DMS 273 (cell line): ENCODE results near the gene DDX21.
"Not testable (repeated sequence)": the region's sequence is repeated elsewhere in the genome, so short reads cannot be mapped to it uniquely, and the experiment has no call there.

Source experiments
- DNase-seq: peaks from one replicate; lab custom pipeline; 2025; ENCODE audit not compliant: unreplicated experiment; lab: John Stamatoyannopoulos, UW

The DDX21 gene

DNA sequence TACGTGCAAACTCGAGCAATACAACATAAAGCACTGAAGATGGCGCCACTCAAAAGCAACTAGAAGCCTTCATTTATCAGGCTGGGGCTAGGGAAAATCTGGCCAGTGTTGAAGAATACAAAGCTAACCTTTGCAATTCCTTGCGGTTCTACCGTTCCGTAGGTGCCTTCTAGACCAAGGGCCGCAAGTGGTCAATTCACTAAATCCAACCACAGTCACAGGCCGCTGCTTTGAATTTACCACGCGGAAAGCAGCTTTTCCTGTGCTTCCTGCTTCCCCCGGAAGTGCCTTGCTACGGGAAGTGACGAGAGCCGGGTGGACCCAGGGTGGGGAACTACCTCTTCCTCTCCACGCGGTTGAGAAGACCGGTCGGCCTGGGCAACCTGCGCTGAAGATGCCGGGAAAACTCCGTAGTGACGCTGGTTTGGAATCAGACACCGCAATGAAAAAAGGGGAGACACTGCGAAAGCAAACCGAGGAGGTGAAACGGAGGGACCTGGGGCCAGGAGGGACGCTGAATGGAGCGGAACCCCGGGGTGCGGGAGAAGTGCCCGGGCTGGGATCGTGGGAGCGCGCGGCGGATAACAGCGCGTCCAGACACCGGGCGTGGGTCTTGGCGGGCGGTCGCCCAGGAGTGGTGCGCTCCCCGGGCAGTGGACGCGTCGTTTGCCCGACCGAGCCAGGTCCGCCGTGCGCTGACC, at the start of gene DDX21:
Gene DDX21 (plus strand): TSS at position 339 of the 701 bp plus-strand sequence. CDS start 56 bp downstream, at position 395.
- peak; percentile 94 for DNase-seq

- no peak for DNase-seq
Observed at GRCh38 chr10:68924593-68924992, 31.4 kb upstream of the DDX21 start.

DNA sequence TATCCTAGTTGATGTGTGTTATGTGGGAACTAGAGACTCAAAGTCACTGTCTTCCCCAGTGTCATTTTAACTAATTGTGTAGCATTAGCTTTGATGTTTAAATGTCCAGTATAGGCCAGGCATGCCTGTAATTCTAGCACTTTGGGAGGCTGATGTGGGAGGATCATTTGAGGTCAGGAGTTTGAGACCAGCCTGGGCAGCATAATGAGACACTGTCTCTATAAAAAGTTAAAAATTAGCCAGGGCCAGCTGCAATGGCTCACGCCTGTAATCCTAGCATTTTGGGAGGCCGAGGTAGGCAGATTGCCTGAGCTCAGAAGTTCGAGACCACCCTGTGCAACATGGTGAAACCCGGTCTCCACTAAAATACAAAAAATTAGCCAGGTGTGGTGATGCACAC, 30.5 kb upstream of the DDX21 start:
- DNase-seq = no peak

DNA sequence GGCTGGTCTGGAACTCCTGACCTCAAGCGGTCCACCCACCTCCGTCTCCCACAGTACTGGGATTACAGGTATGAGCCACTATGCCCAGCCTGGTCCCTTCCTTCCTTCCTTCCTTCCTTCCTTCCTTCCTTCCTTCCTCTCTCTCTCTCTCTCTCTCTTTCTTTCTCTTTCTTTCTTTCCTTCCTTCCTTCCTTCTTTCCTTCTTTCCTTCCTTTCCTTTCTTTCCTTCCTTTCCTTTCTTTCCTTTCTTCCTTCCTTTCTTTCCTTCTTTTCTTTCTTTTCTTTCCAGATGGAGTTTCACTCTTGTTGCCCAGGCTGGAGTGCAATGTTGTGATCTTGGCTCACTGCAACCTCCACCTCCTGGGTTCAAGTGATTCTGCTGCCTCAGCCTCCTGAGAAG, 26.8 kb upstream of the DDX21 start:
- DNase-seq = not testable (repeated sequence)

DNA sequence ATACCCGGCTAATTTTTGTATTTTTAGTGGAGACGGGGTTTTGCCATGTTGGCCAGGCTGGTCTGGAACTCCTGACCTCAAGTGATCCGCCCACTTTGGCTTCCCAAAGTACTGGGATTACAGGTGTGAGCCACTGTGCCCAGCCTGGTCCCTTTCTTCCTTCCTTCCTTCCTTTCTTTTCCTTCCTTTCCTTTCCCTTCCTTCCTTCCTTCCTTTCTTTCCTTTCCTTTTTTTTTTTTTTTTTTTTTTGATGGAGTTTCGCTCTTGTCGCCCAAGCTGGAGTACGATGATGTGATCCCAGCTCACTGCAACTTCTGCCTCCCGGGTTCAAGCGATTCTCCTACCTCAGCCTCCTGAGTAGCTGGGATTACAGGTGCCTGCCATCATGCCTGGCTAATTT, 26.1 kb upstream of the DDX21 start:
- not testable (repeated sequence) for DNase-seq

- DNase-seq = not testable (repeated sequence)
Observed at GRCh38 chr10:68932860-68933259, 23.1 kb upstream of the DDX21 start.

DNA sequence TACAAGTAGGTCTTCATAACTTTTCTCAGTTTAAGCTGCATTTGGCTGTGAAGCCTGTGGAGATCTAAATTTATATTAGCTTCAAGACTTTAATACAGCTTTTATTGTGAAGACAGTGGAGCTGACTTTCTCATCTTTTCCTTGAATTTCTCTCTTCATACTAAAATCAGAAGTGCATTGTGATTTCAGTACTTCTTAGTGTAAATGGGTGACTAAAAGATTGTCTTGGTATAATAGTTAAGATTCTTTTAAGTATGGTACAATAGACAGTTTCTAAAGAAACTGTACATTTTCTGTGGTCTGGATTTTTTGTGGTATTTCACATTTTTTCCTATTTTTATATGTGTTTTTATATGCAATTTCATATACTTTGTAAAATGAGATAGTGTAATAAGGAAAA, 21.0 kb upstream of the DDX21 start:
- no peak for DNase-seq

- DNase-seq = peak; percentile 33
Observed at GRCh38 chr10:68938117-68938516, 17.9 kb upstream of the DDX21 start.

GRCh38 chr10:68938884-68939283, 17.1 kb upstream of the DDX21 start:
- DNase-seq = no peak

GRCh38 chr10:68940917-68941316, 15.1 kb upstream of the DDX21 start:
- DNase-seq = not testable (repeated sequence)

GRCh38 chr10:68950598-68950997, 5.4 kb upstream of the DDX21 start:
- DNase-seq = no peak

- DNase-seq = no peak
Observed at GRCh38 chr10:68954904-68955303, 1.1 kb upstream of the DDX21 start.

- DNase-seq = peak; percentile 69
Observed at GRCh38 chr10:68955355-68955831, 577 bp upstream of the DDX21 start.

DNA sequence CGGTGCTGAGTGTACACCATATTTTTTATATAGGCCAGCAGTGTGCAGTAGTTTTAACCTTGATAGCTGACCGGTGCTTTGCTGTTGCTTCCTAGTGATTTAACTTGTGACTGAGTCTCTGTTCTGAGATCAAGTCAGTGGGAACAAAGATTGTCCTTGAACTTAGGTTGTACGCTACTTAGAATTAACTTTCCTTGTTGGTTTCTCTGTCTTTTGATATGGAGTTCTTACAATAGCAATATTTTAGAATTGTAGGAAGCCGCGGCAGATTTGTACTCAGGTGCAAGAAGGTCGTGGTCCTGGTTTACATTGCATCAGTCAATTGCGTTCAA, 1.3 kb downstream of the DDX21 start:
- no peak for DNase-seq

DNA sequence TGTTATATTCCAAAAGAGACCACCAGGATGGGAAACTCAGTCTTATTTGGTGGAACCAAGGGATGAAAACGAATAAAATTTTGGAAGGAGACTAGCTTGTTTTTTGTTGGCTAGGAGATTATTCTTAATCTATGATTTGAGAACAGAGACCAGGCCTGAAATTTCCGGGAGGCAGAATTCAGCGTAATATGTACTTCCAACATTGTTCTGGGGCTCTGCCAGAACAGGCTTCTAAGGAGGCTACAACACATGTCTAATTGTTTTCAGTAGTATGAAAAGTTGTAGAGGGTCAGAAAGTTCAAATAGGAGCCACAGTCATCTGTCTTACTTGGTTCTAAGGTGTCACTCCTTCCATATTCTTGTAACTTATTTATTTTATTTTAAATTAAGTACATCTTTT, 1.7 kb downstream of the DDX21 start:
- DNase-seq = peak; percentile 54

GRCh38 chr10:68959695-68960527, 3.9 kb downstream of the DDX21 start:
- no peak for DNase-seq

- DNase-seq = no peak
Observed at GRCh38 chr10:68963151-68963550, 7.2 kb downstream of the DDX21 start.

DNA sequence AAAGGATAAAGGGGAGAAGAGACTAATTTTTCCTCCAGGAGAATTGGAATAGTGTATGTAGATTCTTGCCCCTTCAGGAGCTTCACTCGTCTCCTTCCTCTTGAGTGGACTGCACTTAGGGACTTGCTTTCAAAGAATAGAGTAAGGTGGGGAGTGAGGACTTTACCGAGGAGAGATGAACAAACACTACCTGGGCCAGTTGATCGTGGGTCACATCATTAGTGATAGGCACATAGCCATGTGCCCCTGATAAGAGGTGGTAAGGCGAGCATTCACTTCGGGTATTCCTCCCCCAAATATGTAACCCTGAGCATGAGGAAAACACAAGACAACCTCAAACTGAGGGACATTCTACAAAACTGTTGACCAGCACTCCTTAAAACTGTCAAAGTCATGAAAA, 18.0 kb downstream of the DDX21 start:
- no peak for DNase-seq

DNA sequence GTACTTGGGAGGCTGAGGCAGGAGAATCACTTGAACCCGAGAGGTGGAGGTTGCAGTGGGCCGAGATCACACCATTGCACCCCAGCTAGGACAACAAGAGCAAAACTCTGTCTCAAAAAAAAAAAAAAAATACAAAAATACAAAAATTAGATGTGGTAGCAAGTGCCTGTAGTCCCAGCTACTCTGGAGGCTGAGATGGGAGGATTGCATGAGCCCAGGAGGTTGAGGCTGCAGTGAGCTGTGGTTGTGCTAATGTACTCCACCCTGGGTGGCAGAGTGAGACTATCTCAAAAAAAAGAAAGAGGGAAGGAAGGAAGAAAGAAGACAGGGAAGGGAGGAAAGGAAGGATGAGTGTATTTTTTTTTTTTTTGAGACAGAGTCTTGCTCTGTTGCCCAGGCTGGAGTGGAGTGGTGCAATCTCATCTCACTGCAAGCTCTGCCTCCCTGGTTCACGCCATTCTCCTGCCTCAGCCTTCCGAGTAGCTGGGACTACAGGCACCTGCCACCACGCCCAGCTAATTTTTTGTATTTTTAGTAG, 20.0 kb downstream of the DDX21 start:
- not testable (repeated sequence) for DNase-seq

DNA sequence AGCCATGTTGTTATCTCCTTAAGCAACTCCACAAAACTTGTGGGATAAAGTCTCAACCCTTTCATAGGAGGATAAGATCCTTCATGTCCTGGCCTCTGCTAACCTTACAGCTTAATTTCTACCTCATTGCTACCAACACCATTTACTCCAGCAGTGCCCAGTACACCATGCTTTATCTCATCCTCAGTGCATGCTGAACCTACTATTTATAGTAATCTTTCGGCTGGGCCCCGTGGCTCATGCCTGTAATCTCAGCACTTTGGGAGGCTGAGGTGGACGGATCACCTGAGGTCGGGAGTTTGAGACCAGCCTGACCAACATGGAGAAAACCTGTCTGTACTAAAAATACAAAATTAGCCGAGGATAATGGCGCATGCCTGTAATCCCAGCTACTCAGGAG, 23.8 kb downstream of the DDX21 start:
- not testable (repeated sequence) for DNase-seq

GRCh38 chr10:68981074-68981473, 25.1 kb downstream of the DDX21 start:
- peak; percentile 15 for DNase-seq

DNA sequence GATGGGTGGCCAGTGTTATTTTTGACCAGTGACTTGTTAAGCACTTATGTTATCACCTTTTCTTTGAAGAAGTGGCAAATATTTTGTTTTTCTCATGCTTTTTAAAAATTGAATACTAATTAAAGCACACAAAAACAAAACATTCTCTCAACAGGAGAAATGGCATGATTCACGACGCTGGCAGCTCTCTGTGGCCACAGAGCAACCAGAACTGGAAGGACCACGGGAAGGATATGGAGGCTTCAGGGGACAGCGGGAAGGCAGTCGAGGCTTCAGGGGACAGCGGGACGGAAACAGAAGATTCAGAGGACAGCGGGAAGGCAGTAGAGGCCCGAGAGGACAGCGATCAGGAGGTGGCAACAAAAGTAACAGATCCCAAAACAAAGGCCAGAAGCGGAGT, 26.4 kb downstream of the DDX21 start:
- DNase-seq = no peak
